CD4-positive, alpha-beta T cell treated with Interleukin-4 for 4 hours (primary cell): Measurements from ENCODE around the gene C2orf42.
"Not testable (repeated sequence)": the region's sequence is repeated elsewhere in the genome, so short reads cannot be mapped to it uniquely, and the experiment has no call there.

ENCODE experiments used
- DNase-seq: peaks from one replicate; pipeline ENCODE4 v3.0.0-alpha.2; 2020

C2orf42 gene

GRCh38 chr2:70190418-70191243 lies at the start of gene C2orf42:
Gene C2orf42 (minus strand): TSS chr2:70191019. CDS start chr2:70181985, 9,034 bp downstream.
- DNase-seq = peak; percentile 98

GRCh38 chr2:70240599-70240998 lies 49.8 kb upstream of the C2orf42 start:
- no peak for DNase-seq

- DNase-seq = no peak
Measured at GRCh38 chr2:70233926-70234325, 43.1 kb upstream of the C2orf42 start.

- no peak for DNase-seq
Measured at GRCh38 chr2:70226781-70227180, 36.0 kb upstream of the C2orf42 start.

- not testable (repeated sequence) for DNase-seq
Measured at GRCh38 chr2:70223305-70223704, 32.5 kb upstream of the C2orf42 start.

GRCh38 chr2:70214953-70215549 lies 24.2 kb upstream of the C2orf42 start:
- no peak for DNase-seq

GRCh38 chr2:70214365-70214764 lies 23.5 kb upstream of the C2orf42 start:
- no peak for DNase-seq

- no peak for DNase-seq
Measured at GRCh38 chr2:70212298-70212932, 21.6 kb upstream of the C2orf42 start.

- DNase-seq = no peak
Measured at GRCh38 chr2:70211595-70211994, 20.8 kb upstream of the C2orf42 start.

- DNase-seq = no peak
Measured at GRCh38 chr2:70204452-70204851, 13.6 kb upstream of the C2orf42 start.

GRCh38 chr2:70203086-70203485 lies 12.3 kb upstream of the C2orf42 start:
- no peak for DNase-seq

- DNase-seq = no peak
Measured at GRCh38 chr2:70202236-70202806, 11.5 kb upstream of the C2orf42 start.

- DNase-seq = no peak
Measured at GRCh38 chr2:70201831-70202230, 11.0 kb upstream of the C2orf42 start.

GRCh38 chr2:70201225-70201768 lies 10.5 kb upstream of the C2orf42 start:
- DNase-seq = no peak

- DNase-seq = no peak
Measured at GRCh38 chr2:70199320-70199864, 8.6 kb upstream of the C2orf42 start.

GRCh38 chr2:70192516-70192915 lies 1.7 kb upstream of the C2orf42 start:
- DNase-seq = no peak

- DNase-seq = no peak
Measured at GRCh38 chr2:70191244-70191735, 471 bp upstream of the C2orf42 start.

- DNase-seq = no peak
Measured at GRCh38 chr2:70188460-70188859, 2.4 kb downstream of the C2orf42 start.

- not testable (repeated sequence) for DNase-seq
Measured at GRCh38 chr2:70187170-70187569, 3.6 kb downstream of the C2orf42 start.

GRCh38 chr2:70182689-70183088 lies 8.1 kb downstream of the C2orf42 start:
- DNase-seq = no peak

- no peak for DNase-seq
Measured at GRCh38 chr2:70181363-70181956, 9.4 kb downstream of the C2orf42 start.

GRCh38 chr2:70173520-70173919 lies 17.3 kb downstream of the C2orf42 start:
- no peak for DNase-seq
